Small intestine (tissue), 16 donors: ENCODE measurements around the gene KCND3. TPM values are rescaled to one million over a fixed set of nuclear protein-coding genes. Genes with fewer than 3 reads are reported as not detected.
A peak's percentile ranks its signal among the peaks of the same experiment; 100 is the strongest.

Experiments used
- DNase-seq, 2 donors: peaks; one replicate each; pipeline versions ENCODE4 v3.0.0 to v3.0.0-alpha.2; 2013
- FAIRE-seq: peaks from 2 replicates; lab custom pipeline; 2012; peaks lifted over from hg19 to GRCh38; lab: Jason Lieb, UNC
- H3K27ac ChIP-seq, 3 donors: one replicate each; pipeline ENCODE4 v1.5.1; 2013; ENCODE audit warnings: low read length in 2 of 3, mild to moderate bottlenecking in 2 of 3, control low read depth in 1 of 3, inconsistent platforms in 1 of 3, low read depth in 1 of 3, moderate library complexity in 1 of 3
- H3K27me3 ChIP-seq, 3 donors: one replicate each; pipeline ENCODE4 v1.6.1; 2013; ENCODE audit warnings: low read length in 3 of 3, inconsistent platforms in 1 of 3; ENCODE audit not compliant: control insufficient read depth in 3 of 3, insufficient read depth in 3 of 3
- H3K36me3 ChIP-seq, 3 donors: one replicate each; pipeline ENCODE4 v1.6.1; 2013; ENCODE audit warnings: low read length in 3 of 3, inconsistent platforms in 1 of 3, low read depth in 1 of 3, mild to moderate bottlenecking in 1 of 3, moderate library complexity in 1 of 3; ENCODE audit not compliant: control insufficient read depth in 3 of 3, insufficient read depth in 2 of 3
- H3K4me1 ChIP-seq, 3 donors: one replicate each; pipeline ENCODE4 v1.6.1; 2013; ENCODE audit warnings: low read length in 2 of 3, inconsistent platforms in 1 of 3, low read depth in 1 of 3, mild to moderate bottlenecking in 1 of 3, moderate library complexity in 1 of 3; ENCODE audit not compliant: control insufficient read depth in 3 of 3, insufficient read depth in 2 of 3
- H3K4me3 ChIP-seq, 3 donors: one replicate each; pipeline ENCODE4 v1.5.1; 2013; ENCODE audit warnings: low read length in 3 of 3, control low read depth in 1 of 3, inconsistent platforms in 1 of 3, low read depth in 1 of 3, mild to moderate bottlenecking in 1 of 3, moderate library complexity in 1 of 3
- H3K9me3 ChIP-seq, 2 donors: one replicate each; pipeline ENCODE4 v1.6.1; 2013; ENCODE audit warnings: low read depth in 1 of 2, low read length in 1 of 2; ENCODE audit not compliant: control insufficient read depth in 2 of 2, insufficient read depth in 1 of 2
- WGBS, 3 donors: extraction: QIAGEN DNeasy Blood & Tissue Kit; methylation state at CpG; one replicate each; pipeline ENCODE4 v1.1.7; 2013; 5-methylcytosine and 5-hydroxymethylcytosine counted together
- long read RNA-seq, 10 donors: transcript quantifications; one replicate each; lab custom pipeline, GENCODE V29; 2026
- polyA plus RNA-seq, 4 donors: library from polyadenylated mRNA; stranded (reverse) in 3 of 4; unstranded in 1 of 4; fragments of 200-250 nt in 3 of 4; fragments of 120-200 nt in 1 of 4; gene quantifications; one replicate each; pipeline versions ENCODE4 v1.2.1 to v1.2.3, GENCODE V29; 2013
- donor health status: healthy with polysubstance abuse.
- donor health status: control.
- donor health status: control.
- donor health status: Bipolar disorder and iron deficiency.
- donor health status: healthy.

The KCND3 gene
- polyA plus RNA-seq: 1 to 10 TPM in 1 of 4 donors, under 1 TPM in 2, not detected in 1; 0.27 to 1.8 (median 0.86) TPM
- long read RNA-seq, donor 1: 0 reads
- long read RNA-seq, donor 2: 0 reads
- long read RNA-seq, donor 3: 0 reads
- long read RNA-seq, donor 4: 0 reads
- long read RNA-seq, donor 5: 0 reads
- long read RNA-seq, donor 6: 0 reads
- long read RNA-seq, donor 7: 0 reads
- long read RNA-seq, donor 8: 0 reads
- long read RNA-seq, donor 9: 0 reads
- long read RNA-seq, donor 10: 0 reads

GRCh38 chr1:111989531-111990025, at the start of gene KCND3:
Gene KCND3 (minus strand): TSS chr1:111989668.
- peak; percentile 4 to 54 for DNase-seq
- no peaks in the 10 kb centered on the region for H3K36me3 ChIP-seq
- H3K4me3 ChIP-seq: peak within 1 kb of the TSS; percentile 32 to 51 (median 35)
- H3K27ac ChIP-seq: no peak within 1 kb of the TSS
- H3K27me3 ChIP-seq: peaks cover 11 to 59% (median 12%) of the 10 kb centered on the region in 3 donors
- peaks cover 0 to 10% (median 0%) of the 10 kb centered on the region in 3 donors for H3K4me1 ChIP-seq
- no peak for FAIRE-seq
- H3K9me3 ChIP-seq: no peaks in the 10 kb centered on the region
- WGBS, 3 donors: 1% methylated on average over 32 to 83 of the region's 83 CpGs

- WGBS, 3 donors: 81 to 88% (median 88%) methylated on average over 1 of the region's 1 CpG
- H3K9me3 ChIP-seq: no peaks in the 10 kb centered on the region
- no peaks in the 10 kb centered on the region for H3K36me3 ChIP-seq
- no peaks in the 10 kb centered on the region for H3K4me1 ChIP-seq
- no peak overlapping the region for H3K4me3 ChIP-seq
- DNase-seq: no peak
- no peaks in the 10 kb centered on the region for H3K27me3 ChIP-seq
- H3K27ac ChIP-seq: no peak overlapping the region
- no peak for FAIRE-seq
Measured at GRCh38 chr1:112034277-112034676, 44.8 kb upstream of the KCND3 start.

- 48 to 73% (median 70%) methylated on average over 3 of the region's 3 CpGs for WGBS, 3 donors
- no peaks in the 10 kb centered on the region for H3K4me1 ChIP-seq
- H3K9me3 ChIP-seq: no peaks in the 10 kb centered on the region
- no peak for FAIRE-seq
- no peaks in the 10 kb centered on the region for H3K36me3 ChIP-seq
- no peak overlapping the region for H3K4me3 ChIP-seq
- H3K27me3 ChIP-seq: no peaks in the 10 kb centered on the region
- no peak for DNase-seq
- H3K27ac ChIP-seq: no peak overlapping the region
Measured at GRCh38 chr1:112033439-112034120, 44.1 kb upstream of the KCND3 start.

- H3K4me1 ChIP-seq: no peaks in the 10 kb centered on the region
- H3K4me3 ChIP-seq: no peak overlapping the region
- DNase-seq: no peak
- no peaks in the 10 kb centered on the region for H3K27me3 ChIP-seq
- peak overlapping the region in 1 of 3 donors; percentile 7 for H3K27ac ChIP-seq
- no peak for FAIRE-seq
- no peaks in the 10 kb centered on the region for H3K36me3 ChIP-seq
- WGBS, 3 donors: 48 to 62% (median 59%) methylated on average over 5 of the region's 5 CpGs
- H3K9me3 ChIP-seq: no peaks in the 10 kb centered on the region
Measured at GRCh38 chr1:112030157-112030556, 40.7 kb upstream of the KCND3 start.

GRCh38 chr1:112027696-112028095, 38.2 kb upstream of the KCND3 start:
- H3K36me3 ChIP-seq: no peaks in the 10 kb centered on the region
- H3K27ac ChIP-seq: no peak overlapping the region
- WGBS, 3 donors: 30 to 45% (median 43%) methylated on average over 1 of the region's 1 CpG
- DNase-seq: no peak
- no peak for FAIRE-seq
- H3K27me3 ChIP-seq: no peaks in the 10 kb centered on the region
- no peak overlapping the region for H3K4me3 ChIP-seq
- H3K4me1 ChIP-seq: no peaks in the 10 kb centered on the region
- no peaks in the 10 kb centered on the region for H3K9me3 ChIP-seq

GRCh38 chr1:112026501-112026900, 37.0 kb upstream of the KCND3 start:
- 8 to 37% (median 32%) methylated on average over 1 of the region's 1 CpG for WGBS, 3 donors
- Histone ChIP-seq H3K4me3 (no peak overlapping the region), H3K9me3 (no peaks in the 10 kb centered on the region), H3K4me1 (no peaks in the 10 kb centered on the region), H3K27ac (no peak overlapping the region), H3K27me3 (no peaks in the 10 kb centered on the region), H3K36me3 (no peaks in the 10 kb centered on the region)
- no peak for FAIRE-seq
- DNase-seq: no peak

GRCh38 chr1:112026016-112026415, 36.5 kb upstream of the KCND3 start:
- H3K9me3 ChIP-seq: no peaks in the 10 kb centered on the region
- WGBS, 3 donors: 67 to 72% (median 69%) methylated on average over 5 of the region's 5 CpGs
- H3K4me1 ChIP-seq: no peaks in the 10 kb centered on the region
- DNase-seq: no peak
- no peak overlapping the region for H3K4me3 ChIP-seq
- no peak overlapping the region for H3K27ac ChIP-seq
- no peaks in the 10 kb centered on the region for H3K27me3 ChIP-seq
- no peaks in the 10 kb centered on the region for H3K36me3 ChIP-seq
- no peak for FAIRE-seq

- no peaks in the 10 kb centered on the region for H3K4me1 ChIP-seq
- H3K27me3 ChIP-seq: no peaks in the 10 kb centered on the region
- no peak overlapping the region for H3K4me3 ChIP-seq
- H3K36me3 ChIP-seq: no peaks in the 10 kb centered on the region
- DNase-seq (no peak), FAIRE-seq (no peak)
- WGBS, 3 donors: 42 to 61% (median 52%) methylated on average over 4 of the region's 4 CpGs
- H3K27ac ChIP-seq: no peak overlapping the region
- no peaks in the 10 kb centered on the region for H3K9me3 ChIP-seq
Measured at GRCh38 chr1:112021263-112021662, 31.8 kb upstream of the KCND3 start.
